Measurements from ENCODE around the gene RAMP1. TPM values are rescaled to one million over a fixed set of nuclear protein-coding genes. Genes with fewer than 3 reads are reported as not detected.
"Not testable (repeated sequence)": the region's sequence is repeated elsewhere in the genome, so short reads cannot be mapped to it uniquely, and the experiment has no call there.

RAMP1 gene
- total RNA-seq, 1 experiment from 2014 or later, result 0.52 TPM

GRCh38 chr2:237940828-237941227 lies 81.4 kb downstream of the RAMP1 start:
- DNase-seq (ENCODE audit: extremely low read depth, low read depth), result no peak

- DNase-seq (ENCODE audit: extremely low read depth, low read depth), result no peak
These were observed 81.8 kb downstream of the RAMP1 start for GRCh38 chr2:237941239-237941638.

DNA sequence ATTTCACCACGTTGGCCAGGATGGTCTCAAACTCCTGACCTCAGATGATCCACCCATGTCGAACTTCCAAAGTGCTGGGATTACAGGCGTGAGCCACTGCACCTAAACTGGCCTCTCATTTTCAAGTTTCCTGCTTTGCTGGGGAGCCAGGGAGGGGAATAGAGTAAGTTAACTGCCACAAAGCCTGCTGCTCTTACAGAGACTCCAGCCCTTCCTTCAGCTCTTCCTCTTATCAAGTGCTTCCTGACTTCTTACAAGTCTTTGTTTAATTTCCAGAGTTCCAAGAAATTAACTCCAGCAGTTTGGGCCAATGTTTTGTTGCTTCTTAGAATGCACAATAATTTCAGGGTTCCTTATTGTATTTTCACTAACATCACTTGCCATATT lies 83.1 kb downstream of the RAMP1 start:
- DNase-seq (ENCODE audit: extremely low read depth, low read depth), result no peak

DNA sequence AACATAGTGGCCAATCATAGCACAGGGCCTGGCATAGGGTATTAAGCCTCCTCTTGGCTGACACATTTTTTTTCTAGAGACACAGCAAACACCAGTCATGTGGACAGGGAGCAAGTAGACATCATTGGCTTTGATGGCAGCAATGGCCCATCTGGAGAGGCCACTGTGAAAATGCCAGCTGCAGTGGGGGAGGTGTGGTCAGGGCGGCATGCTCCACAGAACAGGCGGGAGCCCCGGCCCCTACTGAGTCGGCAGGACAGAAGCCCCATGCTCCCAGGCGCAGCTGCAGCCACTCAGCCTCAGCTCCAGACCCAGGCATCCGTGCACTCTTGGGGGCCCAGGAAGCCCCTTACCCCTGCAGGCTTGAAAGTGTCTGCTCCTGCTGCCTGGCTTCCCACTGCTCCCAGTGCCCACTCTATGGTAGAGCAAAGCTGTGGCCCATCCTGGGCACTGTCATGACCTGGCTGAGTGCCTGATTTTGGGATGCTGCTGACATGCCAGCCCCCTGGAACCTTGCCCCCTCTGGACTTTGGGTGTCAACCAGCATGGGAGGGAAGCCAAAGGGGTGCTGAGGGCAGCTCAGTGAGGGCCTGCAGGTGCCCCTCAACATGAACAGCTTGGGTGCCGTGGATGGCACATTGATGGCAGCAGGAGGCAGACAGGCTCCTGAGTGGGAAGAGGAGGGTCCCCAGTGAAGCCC lies 84.1 kb downstream of the RAMP1 start:
- no peak for DNase-seq (ENCODE audit: extremely low read depth, low read depth)

DNA sequence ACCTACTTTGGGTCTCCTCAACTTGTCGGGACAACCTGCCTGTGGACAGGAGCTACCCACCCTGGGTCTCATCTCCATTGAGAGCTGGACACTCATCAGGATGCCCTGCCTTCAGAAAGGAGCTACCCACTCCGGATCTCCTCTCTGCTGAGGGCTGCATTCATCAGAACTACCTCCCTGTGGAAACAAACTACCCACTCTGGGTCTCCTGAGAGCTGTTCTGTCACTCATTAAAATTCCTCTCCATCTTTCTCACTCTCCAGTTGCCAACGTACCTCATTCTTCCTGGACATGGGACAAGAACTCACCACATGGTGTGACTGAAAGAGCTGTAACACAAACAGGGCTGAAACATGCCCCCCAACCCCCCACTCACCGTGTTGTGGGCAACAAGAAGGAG lies 84.9 kb downstream of the RAMP1 start:
- DNase-seq (ENCODE audit: extremely low read depth, low read depth), result no peak

DNA sequence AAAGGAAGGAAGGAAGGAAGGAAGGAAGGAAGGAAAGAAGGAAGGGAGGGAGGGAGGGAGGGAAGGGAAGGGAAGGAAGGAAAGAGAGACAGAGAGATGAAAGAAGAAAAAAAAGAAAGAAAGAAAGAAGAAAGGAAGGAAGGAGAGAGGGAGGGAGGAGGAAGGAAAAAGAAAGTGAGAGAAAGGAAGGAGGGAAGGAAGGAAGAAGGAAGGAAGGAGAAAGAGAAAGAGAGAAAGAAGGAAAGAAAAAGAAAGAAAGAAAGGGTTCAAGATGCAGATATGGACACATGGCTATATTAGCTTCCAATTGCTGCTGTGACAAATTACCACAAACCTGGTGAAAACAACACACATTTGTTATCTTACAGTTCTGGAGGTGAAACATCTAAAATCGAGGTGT lies 87.0 kb downstream of the RAMP1 start:
- DNase-seq (ENCODE audit: extremely low read depth, low read depth), result no peak

DNA sequence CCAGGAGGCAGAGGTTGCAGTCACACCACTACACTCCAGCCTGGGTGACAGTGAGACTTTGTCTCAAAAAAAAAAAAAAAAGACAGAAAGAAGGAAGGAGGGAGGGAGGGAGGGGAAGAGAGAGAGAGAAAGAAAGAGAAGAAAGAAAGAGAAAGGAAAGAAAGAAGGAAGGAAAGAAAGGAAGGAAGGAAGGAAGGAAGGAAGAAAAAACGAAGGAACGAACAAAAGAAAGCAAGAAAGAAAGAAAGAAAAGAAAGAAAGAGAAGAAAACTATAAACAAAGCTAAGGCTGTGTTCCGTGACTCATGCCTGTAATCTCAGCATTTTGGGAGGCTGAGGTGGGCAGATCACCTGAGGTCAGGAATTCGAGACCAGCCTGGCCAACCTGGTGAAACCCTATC lies 91.9 kb downstream of the RAMP1 start:
- not testable (repeated sequence) for DNase-seq (ENCODE audit: extremely low read depth, low read depth)

- no peak for DNase-seq (ENCODE audit: extremely low read depth, low read depth)
These were observed 92.5 kb downstream of the RAMP1 start for GRCh38 chr2:237951878-237952277.

GRCh38 chr2:237952851-237953250 lies 93.4 kb downstream of the RAMP1 start:
- DNase-seq (ENCODE audit: extremely low read depth, low read depth), result no peak

DNA sequence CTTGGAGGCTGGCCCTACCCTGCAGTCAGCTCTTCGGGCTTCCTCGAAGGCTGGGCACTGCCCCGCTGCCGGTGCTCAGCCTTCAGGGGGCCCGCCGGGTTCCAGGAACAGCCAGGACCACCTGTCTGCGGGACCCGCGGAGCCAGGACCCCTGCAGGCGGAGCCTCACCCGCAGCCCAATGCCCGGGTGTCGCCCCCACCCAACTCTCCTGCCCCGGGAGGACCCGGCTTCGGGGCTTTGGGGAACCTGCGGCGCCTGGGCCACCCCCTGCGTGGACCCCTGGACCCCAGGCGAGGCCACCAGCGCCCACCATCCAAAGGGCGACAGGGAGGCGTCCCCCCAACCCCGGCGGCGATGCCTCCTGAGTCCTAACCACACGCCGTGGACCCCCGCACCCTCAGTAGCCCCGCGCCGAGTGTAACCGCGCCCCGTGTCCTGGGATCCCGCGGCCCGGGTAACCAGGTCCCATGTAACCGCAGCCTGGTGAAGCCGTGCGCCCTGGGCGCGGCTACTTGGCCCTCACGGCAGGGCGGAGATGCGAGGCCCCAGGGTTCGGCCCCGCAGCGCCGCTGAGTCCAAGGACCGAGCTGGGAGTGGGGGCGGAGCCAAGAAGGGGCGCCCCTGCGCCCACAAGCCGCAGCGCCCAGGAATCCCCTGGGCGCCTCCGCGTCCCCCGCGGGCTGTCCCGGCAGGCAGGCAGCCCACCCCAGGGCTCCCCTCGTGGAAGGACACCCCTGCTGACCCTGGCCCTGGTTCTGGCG lies 96.4 kb downstream of the RAMP1 start:
- DNase-seq (ENCODE audit: extremely low read depth, low read depth), result no peak

GRCh38 chr2:237956402-237956736 lies 96.9 kb downstream of the RAMP1 start:
- DNase-seq (ENCODE audit: extremely low read depth, low read depth), result no peak

GRCh38 chr2:237961637-237962036 lies 102.2 kb downstream of the RAMP1 start:
- DNase-seq (ENCODE audit: extremely low read depth, low read depth), result no peak

Small RNAs within 50 kb of the gene (small RNA-seq; reads per million reads assigned to genes)
- gene RF00157, result 0 reads per million in 2 experiments

Other genes starting within 250 kb of the RAMP1 start
- gene LRRFIP1, start 232.0 kb upstream of the RAMP1 start, total RNA-seq (2014; rRNA removed; shearing (Covaris generic)), result 43.6 and 57.7 TPM in 2 replicates
- 0.20 and 0.32 TPM in 2 replicates for gene RBM44, start 60.8 kb upstream of the RAMP1 start, total RNA-seq (2014; rRNA removed; shearing (Covaris generic))
- gene UBE2F, start 107.4 kb downstream of the RAMP1 start, total RNA-seq (2014; rRNA removed; shearing (Covaris generic)), result 67.1 and 70.4 TPM in 2 replicates
- gene SCLY, start 201.4 kb downstream of the RAMP1 start, total RNA-seq (2014; rRNA removed; shearing (Covaris generic)), result 36.0 and 40.1 TPM in 2 replicates
- 0.20 and 0.35 TPM in 2 replicates for gene ESPNL, start 240.7 kb downstream of the RAMP1 start, total RNA-seq (2014; rRNA removed; shearing (Covaris generic))

Data from NCI-H460 (cell line).